Measurements from ENCODE around the gene RBL2. TPM values are rescaled to one million over a fixed set of nuclear protein-coding genes. Genes with fewer than 3 reads are reported as not detected.

RBL2 gene
- polyA plus RNA-seq, 1 donor from 2014 or later, result 146 TPM

DNA sequence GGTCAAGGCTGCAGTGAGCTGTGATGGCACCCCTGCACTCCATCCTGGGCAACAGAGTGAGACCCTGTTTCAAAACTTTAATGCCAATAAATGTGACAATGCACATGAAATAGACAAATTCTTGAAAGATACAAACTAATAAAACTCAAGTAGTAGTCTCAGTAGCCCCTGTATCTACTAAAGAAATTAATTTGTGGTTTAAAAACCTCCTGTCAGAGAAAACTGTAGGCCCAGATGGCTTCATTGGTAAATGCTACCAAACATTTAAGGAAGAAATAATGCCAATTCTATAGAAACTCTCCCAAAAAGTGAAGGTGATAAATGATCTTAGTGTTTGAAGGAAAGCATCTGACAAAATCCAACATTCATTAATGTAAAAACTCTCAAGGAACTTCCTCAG, 52.0 kb downstream of the RBL2 start:
- no peaks in the 10 kb centered on the region for H3K79me2 ChIP-seq (replicated peaks; ENCODE audit: insufficient read depth, low read length)
- no peak for TF ChIP-seq RAD21 (conservative IDR thresholded peaks at IDR 0.05)
- no peak for TF ChIP-seq TAF1 (IDR thresholded peaks at IDR 0.05; ENCODE audit: low read depth)
- TF ChIP-seq, protein P1, sequence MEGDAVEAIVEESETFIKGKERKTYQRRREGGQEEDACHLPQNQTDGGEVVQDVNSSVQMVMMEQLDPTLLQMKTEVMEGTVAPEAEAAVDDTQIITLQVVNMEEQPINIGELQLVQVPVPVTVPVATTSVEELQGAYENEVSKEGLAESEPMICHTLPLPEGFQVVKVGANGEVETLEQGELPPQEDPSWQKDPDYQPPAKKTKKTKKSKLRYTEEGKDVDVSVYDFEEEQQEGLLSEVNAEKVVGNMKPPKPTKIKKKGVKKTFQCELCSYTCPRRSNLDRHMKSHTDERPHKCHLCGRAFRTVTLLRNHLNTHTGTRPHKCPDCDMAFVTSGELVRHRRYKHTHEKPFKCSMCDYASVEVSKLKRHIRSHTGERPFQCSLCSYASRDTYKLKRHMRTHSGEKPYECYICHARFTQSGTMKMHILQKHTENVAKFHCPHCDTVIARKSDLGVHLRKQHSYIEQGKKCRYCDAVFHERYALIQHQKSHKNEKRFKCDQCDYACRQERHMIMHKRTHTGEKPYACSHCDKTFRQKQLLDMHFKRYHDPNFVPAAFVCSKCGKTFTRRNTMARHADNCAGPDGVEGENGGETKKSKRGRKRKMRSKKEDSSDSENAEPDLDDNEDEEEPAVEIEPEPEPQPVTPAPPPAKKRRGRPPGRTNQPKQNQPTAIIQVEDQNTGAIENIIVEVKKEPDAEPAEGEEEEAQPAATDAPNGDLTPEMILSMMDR (IDR thresholded peaks at IDR 0.05; ENCODE audit: poor library complexity, severe bottlenecking), result no peak
- no peak for TF ChIP-seq MXI1 (conservative IDR thresholded peaks at IDR 0.05; ENCODE audit: poor library complexity, severe bottlenecking)
- TF ChIP-seq EZH2 (IDR thresholded peaks at IDR 0.05; ENCODE audit: borderline replicate concordance, insufficient read depth, low read length, poor library complexity, severe bottlenecking), result no peak
- no peak for TF ChIP-seq EP300 (conservative IDR thresholded peaks at IDR 0.05; ENCODE audit: poor library complexity, severe bottlenecking)
- no peak for TF ChIP-seq POLR2AphosphoS5 (IDR thresholded peaks at IDR 0.05)
- no peaks in the 10 kb centered on the region for H4K20me1 ChIP-seq (ENCODE audit: insufficient read depth)
- H2AFZ ChIP-seq (ENCODE audit: low read depth, low read length), result no peak overlapping the region
- no peak overlapping the region for H3K9ac ChIP-seq (ENCODE audit: low read length)
- no peak overlapping the region for H3K27ac ChIP-seq (ENCODE audit: low read length)
- no peaks in the 10 kb centered on the region for H3K9me3 ChIP-seq (ENCODE audit: low read length)
- no peaks in the 10 kb centered on the region for H3F3A ChIP-seq (ENCODE audit: insufficient read depth, low read length, poor library complexity, severe bottlenecking)
- H3K9me2 ChIP-seq (ENCODE audit: insufficient read depth, low read length), result no peaks in the 10 kb centered on the region
- no peak overlapping the region for H3K4me2 ChIP-seq (ENCODE audit: low read length)
- H3K27me3 ChIP-seq (ENCODE audit: insufficient read depth, low read depth, low read length), result no peaks in the 10 kb centered on the region
- peaks cover 15% of the 10 kb centered on the region for H3K36me3 ChIP-seq (ENCODE audit: insufficient read depth, low read length)
- H3K4me3 ChIP-seq (ENCODE audit: low read length), result no peak overlapping the region

DNA sequence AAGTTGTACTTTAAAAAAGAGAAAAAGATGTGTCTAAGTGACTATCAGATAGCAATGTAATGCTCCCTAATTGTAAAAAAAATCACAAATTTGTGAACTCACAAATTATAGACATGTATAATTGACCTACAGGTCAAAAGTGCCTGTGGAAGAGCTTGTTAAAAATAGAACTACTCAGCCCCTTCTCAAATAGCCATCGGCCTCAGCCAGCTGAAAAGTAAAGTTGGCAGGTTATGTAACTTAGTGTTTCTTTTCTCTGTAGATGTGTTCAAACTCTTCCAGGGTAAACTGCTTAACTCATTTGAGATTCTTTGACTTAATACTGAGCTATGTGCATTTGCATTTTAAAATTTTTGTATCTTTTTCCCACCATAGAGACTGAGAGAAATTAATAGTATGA, 55.5 kb downstream of the RBL2 start:
- no peak overlapping the region for H3K9ac ChIP-seq (ENCODE audit: low read length)
- no peak overlapping the region for H2AFZ ChIP-seq (ENCODE audit: low read depth, low read length)
- no peak overlapping the region for H3K4me3 ChIP-seq (ENCODE audit: low read length)
- peaks cover 4% of the 10 kb centered on the region for H3K36me3 ChIP-seq (ENCODE audit: insufficient read depth, low read length)
- TF ChIP-seq, protein P1 (IDR thresholded peaks at IDR 0.05; ENCODE audit: poor library complexity, severe bottlenecking), result no peak
- TF ChIP-seq POLR2AphosphoS5 (IDR thresholded peaks at IDR 0.05) (no peak), EZH2 (IDR thresholded peaks at IDR 0.05; ENCODE audit: borderline replicate concordance, insufficient read depth, low read length, poor library complexity, severe bottlenecking) (no peak), TAF1 (IDR thresholded peaks at IDR 0.05; ENCODE audit: low read depth) (no peak), EP300 (conservative IDR thresholded peaks at IDR 0.05; ENCODE audit: poor library complexity, severe bottlenecking) (no peak), MXI1 (conservative IDR thresholded peaks at IDR 0.05; ENCODE audit: poor library complexity, severe bottlenecking) (no peak), SMC3 (conservative IDR thresholded peaks at IDR 0.05; ENCODE audit: poor library complexity) (no peak), RAD21 (conservative IDR thresholded peaks at IDR 0.05) (no peak)
- TF ChIP-seq, protein P2, sequence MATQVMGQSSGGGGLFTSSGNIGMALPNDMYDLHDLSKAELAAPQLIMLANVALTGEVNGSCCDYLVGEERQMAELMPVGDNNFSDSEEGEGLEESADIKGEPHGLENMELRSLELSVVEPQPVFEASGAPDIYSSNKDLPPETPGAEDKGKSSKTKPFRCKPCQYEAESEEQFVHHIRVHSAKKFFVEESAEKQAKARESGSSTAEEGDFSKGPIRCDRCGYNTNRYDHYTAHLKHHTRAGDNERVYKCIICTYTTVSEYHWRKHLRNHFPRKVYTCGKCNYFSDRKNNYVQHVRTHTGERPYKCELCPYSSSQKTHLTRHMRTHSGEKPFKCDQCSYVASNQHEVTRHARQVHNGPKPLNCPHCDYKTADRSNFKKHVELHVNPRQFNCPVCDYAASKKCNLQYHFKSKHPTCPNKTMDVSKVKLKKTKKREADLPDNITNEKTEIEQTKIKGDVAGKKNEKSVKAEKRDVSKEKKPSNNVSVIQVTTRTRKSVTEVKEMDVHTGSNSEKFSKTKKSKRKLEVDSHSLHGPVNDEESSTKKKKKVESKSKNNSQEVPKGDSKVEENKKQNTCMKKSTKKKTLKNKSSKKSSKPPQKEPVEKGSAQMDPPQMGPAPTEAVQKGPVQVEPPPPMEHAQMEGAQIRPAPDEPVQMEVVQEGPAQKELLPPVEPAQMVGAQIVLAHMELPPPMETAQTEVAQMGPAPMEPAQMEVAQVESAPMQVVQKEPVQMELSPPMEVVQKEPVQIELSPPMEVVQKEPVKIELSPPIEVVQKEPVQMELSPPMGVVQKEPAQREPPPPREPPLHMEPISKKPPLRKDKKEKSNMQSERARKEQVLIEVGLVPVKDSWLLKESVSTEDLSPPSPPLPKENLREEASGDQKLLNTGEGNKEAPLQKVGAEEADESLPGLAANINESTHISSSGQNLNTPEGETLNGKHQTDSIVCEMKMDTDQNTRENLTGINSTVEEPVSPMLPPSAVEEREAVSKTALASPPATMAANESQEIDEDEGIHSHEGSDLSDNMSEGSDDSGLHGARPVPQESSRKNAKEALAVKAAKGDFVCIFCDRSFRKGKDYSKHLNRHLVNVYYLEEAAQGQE (IDR thresholded peaks at IDR 0.05; ENCODE audit: borderline replicate concordance), result no peak
- no peak overlapping the region for H3K27ac ChIP-seq (ENCODE audit: low read length)
- no peaks in the 10 kb centered on the region for H3K9me3 ChIP-seq (ENCODE audit: low read length)
- no peaks in the 10 kb centered on the region for H3K9me2 ChIP-seq (ENCODE audit: insufficient read depth, low read length)
- H3K4me2 ChIP-seq (ENCODE audit: low read length), result no peak overlapping the region
- no peaks in the 10 kb centered on the region for H3K27me3 ChIP-seq (ENCODE audit: insufficient read depth, low read depth, low read length)
- H3K79me2 ChIP-seq (replicated peaks; ENCODE audit: insufficient read depth, low read length), result no peaks in the 10 kb centered on the region
- no peaks in the 10 kb centered on the region for H4K20me1 ChIP-seq (ENCODE audit: insufficient read depth)
- no peaks in the 10 kb centered on the region for H3F3A ChIP-seq (ENCODE audit: insufficient read depth, low read length, poor library complexity, severe bottlenecking)

Measured in neural cell (in vitro differentiated cells).